Dendritic cell treated with granulocyte-macrophage colony-stimulating factor and Interleukin-4, amounts not matched to agents 40 ng/mL and 50 ng/mL, for 4 days (primary cell): ENCODE measurements around the gene TMEM107.

ENCODE experiments used
- H3K27ac Mint-ChIP-seq: one replicate; pipeline ENCODE4 v1.8.0; 2022; ENCODE audit warnings: mild to moderate bottlenecking, mixed read lengths
- H3K27me3 Mint-ChIP-seq: one replicate; pipeline ENCODE4 v1.8.0; 2022; ENCODE audit warnings: mild to moderate bottlenecking, mixed read lengths
- H3K36me3 Mint-ChIP-seq: one replicate; pipeline ENCODE4 v1.8.0; 2022; ENCODE audit warnings: low read depth, mixed read lengths
- H3K4me1 Mint-ChIP-seq: one replicate; pipeline ENCODE4 v1.8.0; 2022; ENCODE audit warnings: low read depth, mixed read lengths
- H3K4me3 Mint-ChIP-seq: one replicate; pipeline ENCODE4 v1.8.0; 2022; ENCODE audit warnings: mild to moderate bottlenecking, moderate library complexity, mixed read lengths
- H3K9me3 Mint-ChIP-seq: one replicate; pipeline ENCODE4 v1.8.0; 2022; ENCODE audit warnings: mixed read lengths
- intact Hi-C: fragments of 100-400 bp; cut with micrococcal nuclease; formaldehyde crosslinking; loops from one replicate; pipeline ENCODE4 v1.15.0; 2022

The TMEM107 gene

DNA sequence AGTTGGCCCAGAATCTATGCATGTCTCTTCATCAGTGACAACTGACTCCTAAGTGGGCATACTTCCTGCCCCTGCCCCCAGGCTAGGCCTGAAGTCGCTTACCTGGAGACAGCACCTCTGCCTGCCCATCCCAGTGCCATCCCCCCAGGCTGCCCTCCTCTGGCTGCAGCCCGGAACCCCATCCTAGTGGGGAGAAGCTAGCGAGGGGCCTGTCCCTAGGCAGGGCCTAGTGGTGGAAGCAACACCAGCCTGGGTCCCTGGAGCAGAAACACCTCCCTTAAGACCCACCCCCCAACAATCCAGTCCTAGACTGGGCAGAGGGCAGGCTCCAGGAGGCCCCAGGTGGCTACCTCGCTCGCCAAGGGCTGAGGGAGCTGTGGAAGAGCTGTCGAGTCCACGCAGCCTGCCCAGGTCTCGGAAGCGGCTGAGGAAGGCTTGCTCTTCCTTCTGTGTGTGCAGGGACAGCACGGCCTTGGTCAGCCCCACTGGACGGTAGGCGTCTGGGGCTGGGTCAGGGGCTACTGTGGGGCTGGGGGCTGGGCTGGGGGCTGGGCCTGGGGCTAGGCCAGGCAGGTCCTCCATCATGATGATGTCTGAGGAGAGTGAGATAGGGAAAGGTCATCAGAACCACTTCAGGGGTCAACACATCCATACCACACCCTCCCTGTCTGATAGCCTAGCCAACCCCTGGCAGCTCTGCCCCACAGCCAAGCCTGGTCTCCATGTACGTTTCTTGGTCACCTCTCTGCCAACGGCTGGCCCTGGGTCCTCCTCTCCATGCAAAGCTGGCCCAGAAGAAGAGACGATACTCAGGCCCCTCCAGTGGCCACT, 31.6 kb downstream of the TMEM107 start:
- peaks cover 100% of the 10 kb centered on the region for H3K36me3 Mint-ChIP-seq
- H3K4me3 Mint-ChIP-seq: no peak overlapping the region
- H3K27me3 Mint-ChIP-seq: no peaks in the 10 kb centered on the region
- no peak overlapping the region for H3K27ac Mint-ChIP-seq
- H3K9me3 Mint-ChIP-seq: no peaks in the 10 kb centered on the region
- intact Hi-C loops: no loop called here
- H3K4me1 Mint-ChIP-seq: peaks cover under 1% of the 10 kb centered on the region

DNA sequence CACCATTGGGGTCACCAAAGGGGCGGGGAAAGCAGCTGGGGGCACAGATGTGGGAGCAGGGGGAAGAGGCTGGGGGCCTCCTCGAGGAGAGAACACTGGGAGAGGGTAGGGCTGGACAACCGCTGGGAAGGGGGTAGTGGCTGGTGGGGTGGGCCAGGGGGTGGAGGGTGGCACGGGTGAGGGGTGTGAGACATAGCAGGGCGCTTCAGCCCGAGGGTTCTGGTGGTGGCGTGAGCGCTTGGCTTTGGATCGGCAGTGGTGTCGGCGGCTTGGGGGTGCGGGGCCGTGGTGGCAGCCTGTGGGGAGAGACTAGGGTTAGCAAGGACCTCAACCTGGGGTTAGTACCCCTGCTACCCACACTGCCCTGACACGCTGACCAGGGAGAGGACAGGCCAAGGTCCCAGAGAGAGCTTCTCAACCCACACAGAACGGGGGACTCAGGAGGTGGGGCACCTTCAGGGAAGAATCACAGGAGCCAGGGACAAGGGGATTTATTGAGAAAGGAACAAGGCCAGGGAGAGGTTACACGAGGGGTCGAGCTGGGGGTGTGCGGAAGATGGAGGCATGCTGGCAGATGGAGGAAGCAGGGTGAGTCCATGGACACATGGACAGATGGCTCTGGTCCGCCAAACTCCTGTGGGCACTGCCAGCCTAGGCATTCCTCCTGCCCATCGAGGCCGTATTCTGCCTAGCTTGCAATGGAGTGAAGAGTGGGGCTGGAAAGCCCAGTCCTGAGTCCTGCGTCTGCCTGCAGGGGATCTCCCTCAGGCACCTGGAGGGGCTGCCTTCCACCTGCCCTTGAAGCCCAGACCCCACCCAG, 32.4 kb downstream of the TMEM107 start:
- H3K27me3 Mint-ChIP-seq: no peaks in the 10 kb centered on the region
- intact Hi-C loops: no loop called here
- H3K9me3 Mint-ChIP-seq: no peaks in the 10 kb centered on the region
- H3K27ac Mint-ChIP-seq: no peak overlapping the region
- H3K4me3 Mint-ChIP-seq: no peak overlapping the region
- peaks cover 92% of the 10 kb centered on the region for H3K36me3 Mint-ChIP-seq
- no peaks in the 10 kb centered on the region for H3K4me1 Mint-ChIP-seq

DNA sequence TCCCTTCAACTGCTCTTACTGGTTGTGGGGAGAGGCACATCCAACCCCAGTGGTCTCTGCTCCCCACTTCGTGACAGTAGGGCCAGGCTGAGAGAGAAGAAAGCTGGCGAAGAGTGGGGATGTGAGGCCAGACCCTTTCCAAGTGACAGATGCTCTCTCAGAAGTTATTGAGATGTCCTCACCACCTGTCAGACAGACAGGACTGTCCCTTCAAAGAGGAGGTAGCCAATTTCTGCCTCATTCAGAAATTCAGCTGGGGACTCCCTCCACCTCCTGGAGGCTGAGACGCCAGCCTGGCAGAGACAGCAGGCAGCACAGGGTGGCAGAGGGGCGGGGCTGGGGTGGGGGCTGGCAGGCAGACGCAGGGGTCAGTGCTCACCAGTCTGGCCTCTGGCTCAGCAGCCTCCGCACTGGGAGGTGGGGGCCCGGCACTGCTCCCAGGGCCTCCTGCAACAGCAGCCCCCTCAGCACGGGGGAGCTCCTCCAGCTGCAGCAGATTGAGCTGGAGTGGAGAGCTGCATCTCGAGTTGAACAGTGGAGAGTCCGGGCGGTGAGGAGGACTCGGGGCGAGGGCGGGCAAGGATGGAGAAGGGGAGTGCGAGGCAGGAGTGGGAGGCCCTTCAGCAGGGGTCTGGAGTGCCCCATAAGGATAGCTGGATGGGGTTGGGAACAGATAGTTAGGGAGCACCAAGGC, 33.1 kb downstream of the TMEM107 start:
- no peaks in the 10 kb centered on the region for H3K9me3 Mint-ChIP-seq
- H3K4me1 Mint-ChIP-seq: no peaks in the 10 kb centered on the region
- H3K36me3 Mint-ChIP-seq: peaks cover 84% of the 10 kb centered on the region
- intact Hi-C loops: no loop called here
- H3K4me3 Mint-ChIP-seq: no peak overlapping the region
- no peak overlapping the region for H3K27ac Mint-ChIP-seq
- no peaks in the 10 kb centered on the region for H3K27me3 Mint-ChIP-seq

DNA sequence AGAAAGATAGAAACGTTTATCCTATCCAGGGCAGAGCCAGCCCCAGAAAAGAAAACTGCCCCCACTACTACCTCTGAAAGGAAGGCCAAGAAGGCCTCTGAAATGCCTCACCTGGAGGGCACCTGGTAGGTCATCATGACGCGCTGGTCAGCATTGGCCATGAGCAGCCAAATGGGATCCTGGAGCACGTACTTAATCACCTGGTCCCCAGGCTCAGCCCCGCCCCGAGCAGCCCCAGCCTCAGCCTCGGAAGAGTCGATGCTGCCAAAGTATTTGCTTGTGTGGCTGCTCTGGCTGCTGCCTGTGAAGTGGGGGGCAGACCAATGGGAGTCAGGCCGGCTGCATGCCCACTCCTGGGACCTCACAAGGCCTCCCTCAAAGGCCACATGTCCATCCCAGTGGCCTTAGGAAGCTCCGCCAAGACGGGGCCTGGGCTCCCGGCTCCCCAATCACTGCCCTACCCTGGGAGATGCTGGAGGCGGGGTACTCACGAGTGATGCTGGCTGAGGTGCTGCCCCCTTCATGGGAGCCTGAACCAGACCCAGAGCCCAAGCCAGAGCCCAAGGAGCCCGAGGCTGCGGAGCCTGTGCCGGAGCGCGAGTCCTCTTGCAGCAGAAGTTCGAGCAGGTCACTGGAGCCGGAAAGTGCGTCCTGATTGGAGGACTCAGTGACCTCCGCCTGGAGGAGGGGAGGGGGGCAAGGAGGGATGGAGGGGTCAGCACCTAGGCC, 33.9 kb downstream of the TMEM107 start:
- Mint-ChIP-seq H3K4me3 (no peak overlapping the region), H3K27ac (no peak overlapping the region), H3K4me1 (no peaks in the 10 kb centered on the region), H3K36me3 (peaks cover 77% of the 10 kb centered on the region), H3K27me3 (no peaks in the 10 kb centered on the region), H3K9me3 (no peaks in the 10 kb centered on the region)
- intact Hi-C loops: no loop called here

DNA sequence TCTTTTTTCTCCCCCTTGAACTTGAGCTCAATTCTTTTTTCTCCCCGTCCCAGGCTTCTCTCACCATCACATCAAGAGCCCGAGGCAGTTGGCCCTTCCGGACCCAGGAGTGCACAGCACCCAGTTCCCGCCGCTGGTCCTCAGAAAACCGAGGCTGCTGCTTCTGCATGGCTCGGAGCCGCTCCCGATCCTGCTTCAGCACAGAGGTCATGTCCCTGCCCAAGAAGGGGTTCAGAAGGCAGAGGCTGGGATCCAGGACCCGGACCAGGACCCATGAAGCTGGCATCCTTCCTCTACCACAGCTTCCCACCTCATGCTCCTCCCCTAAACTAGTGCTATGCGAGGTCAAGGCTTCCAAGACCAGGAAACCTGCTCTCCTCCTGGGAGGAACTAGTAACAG, 34.4 kb downstream of the TMEM107 start:
- intact Hi-C loops: no loop called here
- Mint-ChIP-seq H3K36me3 (peaks cover 71% of the 10 kb centered on the region), H3K27me3 (peaks cover 1% of the 10 kb centered on the region), H3K4me3 (no peak overlapping the region), H3K9me3 (no peaks in the 10 kb centered on the region), H3K27ac (no peak overlapping the region), H3K4me1 (no peaks in the 10 kb centered on the region)

DNA sequence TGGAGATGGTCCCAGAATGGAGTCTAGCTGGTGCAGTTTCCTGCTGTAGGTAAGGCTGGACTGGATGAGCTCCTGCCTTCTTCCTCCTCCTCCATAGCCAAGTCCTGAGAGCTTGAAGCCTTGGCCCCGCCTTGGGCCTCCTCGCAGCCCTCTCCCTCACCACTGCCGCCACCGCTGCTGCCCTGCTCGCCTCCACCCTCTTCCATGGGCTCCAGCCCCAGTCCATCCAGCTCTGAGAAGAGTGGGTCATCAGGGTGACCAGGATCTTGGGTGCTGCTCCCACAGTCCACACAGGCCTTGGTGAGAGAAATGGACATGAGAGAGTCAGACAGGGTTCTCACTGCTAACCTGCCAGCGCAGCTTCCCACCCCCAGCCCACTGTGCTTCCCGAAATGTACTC, 35.1 kb downstream of the TMEM107 start:
- no peak overlapping the region for H3K4me3 Mint-ChIP-seq
- peak overlapping the region; percentile 36 for H3K27ac Mint-ChIP-seq
- intact Hi-C loops: no loop called here
- H3K4me1 Mint-ChIP-seq: no peaks in the 10 kb centered on the region
- peaks cover 64% of the 10 kb centered on the region for H3K36me3 Mint-ChIP-seq
- no peaks in the 10 kb centered on the region for H3K9me3 Mint-ChIP-seq
- peaks cover 8% of the 10 kb centered on the region for H3K27me3 Mint-ChIP-seq

DNA sequence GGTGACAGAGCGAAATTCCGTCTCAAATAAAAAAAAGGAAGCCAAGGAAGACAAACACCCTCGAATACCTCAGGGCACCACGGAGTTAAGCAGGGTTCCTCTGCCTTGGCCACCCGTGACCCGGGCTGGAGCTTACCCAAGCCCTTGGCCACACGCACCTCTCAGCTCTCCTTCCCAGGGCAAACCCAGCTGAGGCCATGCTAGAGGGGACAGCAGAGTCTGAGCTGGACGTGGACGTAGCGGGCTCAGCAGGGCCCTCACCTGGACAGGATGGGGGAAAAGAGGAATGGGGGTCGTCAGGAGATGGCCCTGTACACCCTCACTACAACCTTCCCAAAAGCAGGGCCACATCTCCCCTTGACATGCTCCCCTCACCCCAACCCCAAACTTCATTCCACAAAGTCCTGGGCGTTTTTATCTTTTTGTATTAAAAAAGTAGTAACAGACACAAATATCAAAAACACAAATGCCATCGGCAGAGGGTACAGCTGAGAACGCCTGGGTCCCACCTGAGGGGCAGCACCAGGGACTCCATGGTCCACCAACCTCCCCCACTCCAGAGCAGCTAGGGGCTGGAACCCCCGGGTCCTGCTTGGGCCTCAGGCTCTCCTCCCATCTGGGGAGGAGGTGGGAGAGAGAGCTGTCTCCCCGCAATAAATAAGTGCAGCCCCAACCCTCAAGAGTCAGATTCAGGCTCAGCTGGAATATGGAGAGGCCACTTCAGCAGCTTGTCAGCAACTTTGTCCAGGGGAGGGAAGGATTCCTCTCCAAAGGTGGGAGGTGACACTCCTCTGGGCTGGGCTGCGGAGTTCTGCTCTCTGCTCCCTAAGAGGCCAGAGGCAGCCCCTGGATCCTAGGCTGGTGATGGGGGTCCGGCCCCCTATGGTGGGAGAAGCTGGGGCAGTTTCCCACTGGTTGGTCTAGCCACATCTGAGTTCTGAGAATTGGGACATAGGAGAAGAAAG, 35.8 kb downstream of the TMEM107 start:
- no peaks in the 10 kb centered on the region for H3K4me1 Mint-ChIP-seq
- peak overlapping the region; percentile 36 for H3K27ac Mint-ChIP-seq
- peaks cover 10% of the 10 kb centered on the region for H3K27me3 Mint-ChIP-seq
- H3K36me3 Mint-ChIP-seq: peaks cover 57% of the 10 kb centered on the region
- no peaks in the 10 kb centered on the region for H3K9me3 Mint-ChIP-seq
- intact Hi-C loops: no loop called here
- H3K4me3 Mint-ChIP-seq: no peak overlapping the region

DNA sequence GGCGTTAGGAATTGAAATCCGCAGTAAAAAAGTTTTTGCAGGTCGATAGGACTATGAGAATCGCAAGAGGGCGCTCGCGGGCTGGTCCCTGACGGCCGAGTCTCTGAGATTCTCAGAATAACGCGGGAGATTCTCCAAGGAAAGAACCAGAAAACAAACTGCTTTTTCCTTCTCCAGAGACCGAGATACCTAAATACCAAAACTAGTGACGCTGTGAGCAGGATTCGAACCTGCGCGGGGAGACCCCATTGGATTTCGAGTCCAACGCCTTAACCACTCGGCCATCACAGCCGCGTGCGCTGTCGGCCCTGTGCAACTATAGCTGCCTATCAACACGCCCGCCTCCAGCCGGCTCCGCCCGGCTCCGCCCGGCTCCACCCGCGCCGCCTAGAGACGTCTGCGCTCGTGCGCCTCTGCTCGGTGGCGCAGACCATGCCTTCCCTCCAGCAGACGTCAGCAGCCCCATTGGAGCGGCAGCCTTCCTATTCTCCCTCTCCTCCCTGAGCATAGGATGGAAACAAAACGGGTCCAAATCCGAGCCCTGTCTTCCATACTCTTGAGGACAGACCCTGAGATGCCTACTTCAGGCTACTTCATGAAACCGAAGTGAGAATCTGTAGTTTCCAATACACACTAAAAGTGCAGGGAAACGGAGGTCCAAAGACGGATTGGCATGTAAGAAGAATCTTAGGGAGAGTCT, 37.4 kb downstream of the TMEM107 start:
- Mint-ChIP-seq H3K27ac (no peak overlapping the region), H3K36me3 (peaks cover 42% of the 10 kb centered on the region), H3K27me3 (peaks cover 14% of the 10 kb centered on the region), H3K4me3 (no peak overlapping the region), H3K9me3 (no peaks in the 10 kb centered on the region), H3K4me1 (no peaks in the 10 kb centered on the region)
- intact Hi-C loops: loop anchor here (1.0 to 5.0 kb wide), 4 partner anchors 19 to 83 kb away; partner anchors contain the start of gene ALOXE3

DNA sequence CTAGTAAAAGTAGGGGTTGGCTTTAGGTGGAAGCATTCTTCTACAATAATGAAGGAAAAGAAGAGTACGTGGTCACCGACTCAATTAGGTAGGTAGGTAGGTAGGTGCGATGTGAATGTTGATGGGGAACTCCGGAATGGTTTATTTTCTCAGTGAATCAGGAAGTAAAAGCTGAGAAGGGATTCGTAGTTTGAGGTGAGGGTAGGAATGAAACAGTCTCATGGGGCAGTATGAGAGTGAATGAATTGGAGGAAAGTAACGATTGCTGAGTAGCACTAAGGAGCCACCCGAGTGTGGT, 37.9 kb downstream of the TMEM107 start:
- Mint-ChIP-seq H3K4me1 (no peaks in the 10 kb centered on the region), H3K27ac (no peak overlapping the region), H3K27me3 (peaks cover 14% of the 10 kb centered on the region), H3K9me3 (no peaks in the 10 kb centered on the region), H3K36me3 (peaks cover 37% of the 10 kb centered on the region), H3K4me3 (no peak overlapping the region)
- intact Hi-C loops: loop anchor here (1.0 to 5.0 kb wide), 4 partner anchors 20 to 84 kb away; partner anchors contain the start of gene ALOXE3

DNA sequence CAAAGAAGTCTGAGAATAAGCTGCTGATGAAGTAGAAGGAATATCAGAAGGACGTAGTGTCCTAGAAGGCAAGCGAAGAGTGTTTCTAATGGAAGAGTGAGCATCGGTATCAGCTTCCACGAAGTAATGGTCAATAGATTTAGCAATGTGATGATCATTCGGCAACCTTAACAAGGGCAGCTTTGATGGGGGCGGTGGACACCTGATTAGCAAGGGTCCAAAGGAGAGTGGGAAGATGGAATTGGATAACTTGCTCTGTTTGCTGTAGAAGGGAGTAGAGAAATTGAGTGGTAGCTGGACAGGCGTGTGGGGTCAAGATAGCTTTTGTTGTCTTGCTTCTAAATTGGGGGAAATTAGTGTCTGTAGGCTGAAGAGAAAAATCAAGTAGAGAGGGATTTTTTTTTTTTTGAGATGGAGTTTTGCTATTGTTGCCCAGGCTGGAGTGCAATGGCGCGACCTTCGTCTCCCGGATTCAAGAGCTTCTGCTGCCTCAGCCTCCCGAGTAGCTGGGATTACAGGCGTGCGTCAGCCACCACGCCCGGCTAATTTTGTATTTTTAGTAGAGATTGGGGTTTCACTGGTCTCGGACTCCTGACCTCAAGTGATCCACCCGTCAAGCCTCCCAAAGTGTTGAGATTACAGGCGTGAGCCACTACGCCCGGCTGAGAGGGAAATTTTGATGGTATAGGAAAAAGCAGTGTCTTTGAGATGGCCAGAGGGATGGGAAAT, 38.4 kb downstream of the TMEM107 start:
- Mint-ChIP-seq H3K36me3 (peaks cover 32% of the 10 kb centered on the region), H3K4me1 (no peaks in the 10 kb centered on the region), H3K4me3 (no peak overlapping the region), H3K27me3 (peaks cover 14% of the 10 kb centered on the region), H3K27ac (no peak overlapping the region), H3K9me3 (no peaks in the 10 kb centered on the region)
- intact Hi-C loops: loop anchor here (1.0 to 5.0 kb wide), 4 partner anchors 19 to 84 kb away; partner anchors contain the start of gene ALOXE3

DNA sequence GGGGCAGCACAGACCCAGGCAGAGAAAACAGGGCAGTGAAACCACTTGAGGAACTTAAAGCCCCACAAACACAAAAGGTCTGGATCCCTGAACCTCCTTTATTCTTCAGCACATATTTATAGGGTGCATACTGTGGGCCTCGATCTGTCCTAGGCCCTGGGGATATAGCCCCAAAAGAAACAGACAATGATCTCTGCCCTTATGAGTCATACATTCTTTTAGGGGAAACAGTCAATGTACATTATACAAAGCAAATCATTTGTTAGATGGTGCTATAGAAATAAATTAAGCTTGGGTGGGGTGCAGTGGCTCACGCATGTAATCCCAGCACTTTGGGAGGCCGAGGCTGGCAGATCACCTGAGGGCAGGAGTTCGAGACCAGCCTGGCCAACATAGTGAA, 42.2 kb downstream of the TMEM107 start:
- Mint-ChIP-seq H3K4me3 (no peak overlapping the region), H3K9me3 (no peaks in the 10 kb centered on the region), H3K36me3 (no peaks in the 10 kb centered on the region), H3K27ac (no peak overlapping the region), H3K27me3 (peaks cover 32% of the 10 kb centered on the region), H3K4me1 (no peaks in the 10 kb centered on the region)
- intact Hi-C loops: no loop called here

DNA sequence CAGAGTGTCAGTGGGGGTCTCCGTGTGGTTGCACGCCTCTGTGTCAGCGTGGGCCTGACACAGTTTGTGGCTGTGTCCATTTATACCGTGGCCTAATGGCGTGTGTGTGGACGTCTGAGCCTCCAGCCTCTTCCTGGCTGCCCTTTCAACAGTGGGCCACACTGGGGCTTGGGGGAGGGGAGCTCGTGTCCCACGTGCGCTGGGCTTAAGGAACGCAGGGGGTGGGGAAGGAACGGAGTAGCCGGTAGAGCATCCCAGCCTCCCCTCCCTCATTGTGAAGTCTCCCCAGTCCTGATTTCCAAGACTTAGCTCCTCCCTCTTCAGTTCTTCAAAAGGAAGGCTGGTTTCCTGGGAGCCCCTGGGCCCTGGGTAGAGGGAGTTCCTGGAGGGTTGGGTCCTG, 42.8 kb downstream of the TMEM107 start:
- intact Hi-C loops: no loop called here
- Mint-ChIP-seq H3K4me3 (no peak overlapping the region), H3K4me1 (no peaks in the 10 kb centered on the region), H3K9me3 (no peaks in the 10 kb centered on the region), H3K36me3 (no peaks in the 10 kb centered on the region), H3K27ac (no peak overlapping the region), H3K27me3 (peaks cover 36% of the 10 kb centered on the region)
